ENCODE data around the gene TIMM10B.

Gene TIMM10B, protein sequence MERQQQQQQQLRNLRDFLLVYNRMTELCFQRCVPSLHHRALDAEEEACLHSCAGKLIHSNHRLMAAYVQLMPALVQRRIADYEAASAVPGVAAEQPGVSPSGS

DNA sequence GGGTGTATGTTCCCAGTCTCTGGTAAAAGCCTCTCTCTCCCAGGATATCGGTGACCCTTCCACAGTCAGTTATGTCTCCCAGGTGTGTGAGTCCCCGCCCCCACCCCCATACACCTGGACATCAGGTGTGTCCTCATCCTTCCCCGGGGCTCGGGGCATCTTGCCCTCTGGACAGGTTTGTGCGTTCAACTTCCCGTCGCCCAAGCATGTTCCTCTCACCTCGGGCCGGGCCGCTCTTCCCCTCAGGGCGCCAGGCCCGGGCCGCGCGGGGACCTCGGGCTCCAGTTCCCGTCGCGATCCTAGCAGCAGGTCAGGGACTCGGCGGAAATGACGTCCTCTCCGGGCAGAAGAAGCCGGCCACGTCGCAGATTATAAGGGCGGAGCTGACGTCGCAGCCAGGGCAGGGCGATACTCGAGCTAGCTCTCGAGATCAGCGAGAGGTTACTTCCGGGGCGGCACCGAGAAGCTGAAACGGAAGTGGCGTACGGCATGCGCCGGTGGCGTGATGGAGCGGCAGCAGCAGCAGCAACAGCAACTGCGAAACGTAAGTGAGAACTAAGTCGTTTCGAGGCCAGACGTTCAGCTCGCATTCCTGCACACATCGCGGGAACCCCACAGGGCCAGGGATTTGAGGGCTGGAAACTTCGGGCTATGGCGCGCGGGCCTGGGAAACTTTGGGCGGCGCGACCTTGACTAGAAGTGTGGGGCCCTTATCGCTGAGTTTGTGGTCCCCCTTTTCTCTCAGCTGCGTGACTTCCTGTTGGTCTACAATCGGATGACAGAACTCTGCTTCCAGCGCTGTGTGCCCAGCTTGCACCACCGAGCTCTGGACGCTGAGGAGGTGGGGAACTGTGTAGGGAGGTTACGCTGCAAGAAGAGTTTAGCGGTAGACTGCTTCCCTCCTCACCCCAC, at the start of gene TIMM10B, which contains the start of gene ARFIP2:
TIMM10B (plus strand) TSS at position 490 of the 912 bp plus-strand sequence; CDS start at position 506, 16 bp downstream.
ARFIP2 (minus strand) TSS at position 320 of the 912 bp plus-strand sequence. CDS start 910 bp downstream, outside the sequence.
- peak; percentile 98 for DNase-seq

DNA sequence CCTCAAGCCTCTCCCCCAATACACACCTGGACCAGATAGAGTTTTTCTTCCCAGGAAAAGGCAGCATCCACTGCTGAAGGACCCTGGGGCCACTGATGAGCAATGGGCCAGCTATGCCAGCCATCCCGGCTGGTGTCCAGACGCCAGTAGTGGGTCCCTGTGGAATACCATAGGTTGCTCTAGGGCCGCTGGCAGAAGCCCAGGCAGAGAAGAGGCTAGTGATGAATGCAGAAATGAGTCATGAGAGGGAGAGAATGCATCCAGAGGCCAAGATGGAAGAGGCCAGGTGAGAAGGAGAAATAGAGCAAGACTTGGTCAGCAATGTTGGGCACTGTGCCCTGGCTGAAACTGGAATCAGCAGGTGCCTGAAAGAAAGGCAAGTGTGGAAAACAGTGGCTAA, 49.4 kb upstream of the TIMM10B start:
- DNase-seq: no peak

DNA sequence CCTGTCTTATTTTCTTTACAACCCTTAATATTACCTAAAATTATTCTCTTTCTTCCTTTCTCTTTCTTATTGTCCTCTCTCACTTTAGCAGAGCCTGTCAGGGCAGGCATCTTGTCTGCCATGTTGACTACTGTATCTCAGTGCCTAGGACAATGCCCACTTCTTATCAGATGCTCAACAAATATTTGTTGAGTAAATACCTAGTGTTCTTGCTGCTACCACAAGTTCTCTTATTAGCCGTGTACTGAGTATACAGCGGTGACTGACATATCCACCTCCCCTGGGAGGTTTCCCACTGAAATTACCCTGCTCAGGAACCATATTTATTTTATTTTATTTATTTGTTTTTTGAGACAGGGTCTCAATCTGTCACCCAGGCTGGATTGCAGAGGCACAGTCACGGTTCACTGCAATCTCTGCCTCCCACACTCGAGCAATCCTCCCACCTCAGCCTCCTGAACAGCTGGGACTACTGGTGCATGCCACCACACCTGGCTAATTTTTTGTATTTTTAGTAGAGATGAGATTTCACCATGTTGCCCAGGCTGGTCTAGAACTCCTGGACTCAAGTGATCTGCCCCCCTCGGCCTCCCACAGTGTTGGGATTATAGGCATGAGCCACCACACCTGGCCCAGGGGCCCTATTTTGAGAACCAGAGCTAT, 47.2 kb upstream of the TIMM10B start:
- DNase-seq: no peak

DNA sequence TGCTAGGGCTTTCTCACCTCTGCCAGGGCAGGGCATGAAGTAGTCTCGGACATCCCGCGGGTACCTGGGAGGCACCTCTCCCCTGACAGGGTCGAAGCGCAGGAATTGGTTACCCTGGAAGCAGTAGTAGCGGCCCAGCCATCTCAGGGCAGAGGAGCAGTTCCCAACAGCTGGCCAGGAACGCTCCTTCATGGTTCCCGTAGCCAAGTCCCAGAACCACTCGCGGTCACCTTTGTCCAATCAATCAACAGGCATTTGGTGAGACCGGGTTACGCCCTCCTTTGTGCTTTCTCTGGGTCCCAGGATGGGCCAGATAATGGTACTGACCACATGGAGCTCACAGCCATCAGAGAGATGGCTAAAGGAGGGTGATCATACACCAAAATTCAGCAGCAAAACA, 43.9 kb upstream of the TIMM10B start:
- no peak for DNase-seq

DNA sequence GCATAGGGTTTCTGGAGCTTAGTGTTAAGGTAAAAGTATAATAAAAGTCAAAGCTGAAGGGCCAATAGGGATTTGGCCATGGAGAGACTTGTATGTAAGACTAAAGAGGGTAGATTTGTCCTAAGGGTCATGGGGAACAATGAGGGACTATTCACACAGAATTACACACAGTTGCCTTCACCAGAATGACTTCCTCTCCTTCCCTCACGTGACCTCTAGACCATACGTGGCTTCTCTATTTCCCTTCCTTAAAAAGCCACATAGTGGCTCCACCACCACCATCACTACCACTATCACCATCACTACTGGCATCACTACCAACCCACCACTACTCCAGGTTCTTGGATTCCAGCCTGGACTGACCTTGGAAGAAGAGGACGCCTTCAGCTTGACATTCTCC, 43.3 kb upstream of the TIMM10B start:
- no peak for DNase-seq

DNA sequence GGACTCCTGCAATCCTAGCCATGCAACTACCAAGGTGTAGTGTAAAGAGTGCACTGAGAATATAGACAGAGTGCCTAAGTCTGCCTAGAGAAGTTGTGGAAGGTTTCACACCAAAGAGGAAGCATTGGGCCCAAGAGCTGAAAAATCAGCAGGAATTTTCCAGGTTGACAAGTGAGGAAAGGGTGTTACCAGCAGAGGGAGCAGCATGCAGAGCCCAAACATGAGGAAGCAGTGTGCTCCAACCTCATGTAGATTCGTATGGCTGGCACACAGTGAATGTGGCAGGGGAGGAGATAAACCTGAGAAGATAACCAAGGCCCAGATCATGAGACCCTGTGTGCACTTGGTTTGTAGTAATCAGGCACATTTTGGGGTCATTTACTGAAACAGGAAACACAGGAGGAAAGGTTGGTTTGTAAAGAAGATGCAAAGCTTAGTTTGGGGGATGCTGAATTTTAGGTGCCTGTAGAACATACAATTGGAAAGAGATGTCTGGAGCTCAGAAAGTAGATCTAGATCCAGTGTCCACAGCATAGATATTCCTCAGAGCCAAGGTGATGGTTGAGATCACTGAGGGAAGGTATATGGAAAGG, 42.2 kb upstream of the TIMM10B start:
- DNase-seq: peak; percentile 47 to 51

DNA sequence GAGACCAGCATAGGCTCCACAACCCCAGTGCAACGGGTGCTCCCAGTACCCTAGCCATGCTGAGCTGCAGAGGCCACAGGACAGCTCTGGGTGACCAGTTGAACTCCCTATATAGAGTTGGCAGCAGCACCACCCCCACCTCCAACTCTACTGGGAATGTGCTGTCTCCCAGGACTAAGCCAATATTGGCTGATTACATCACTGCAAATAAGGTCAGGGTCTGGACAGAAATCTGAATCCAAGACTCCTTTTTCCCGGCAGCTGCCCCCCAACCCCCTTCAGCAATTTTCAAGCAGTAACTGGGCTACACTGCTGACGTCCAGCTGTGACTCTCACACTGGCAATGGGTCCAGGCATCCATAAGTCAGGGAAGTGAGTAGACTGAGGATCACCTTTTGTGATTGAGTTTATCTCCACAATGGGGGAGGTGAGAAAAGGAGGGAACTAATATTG, 40.4 kb upstream of the TIMM10B start, which contains the start of gene HPX:
HPX (minus strand) TSS at position 82 of the 453 bp plus-strand sequence; CDS start at position 58, 24 bp downstream.
- DNase-seq: no peak

DNA sequence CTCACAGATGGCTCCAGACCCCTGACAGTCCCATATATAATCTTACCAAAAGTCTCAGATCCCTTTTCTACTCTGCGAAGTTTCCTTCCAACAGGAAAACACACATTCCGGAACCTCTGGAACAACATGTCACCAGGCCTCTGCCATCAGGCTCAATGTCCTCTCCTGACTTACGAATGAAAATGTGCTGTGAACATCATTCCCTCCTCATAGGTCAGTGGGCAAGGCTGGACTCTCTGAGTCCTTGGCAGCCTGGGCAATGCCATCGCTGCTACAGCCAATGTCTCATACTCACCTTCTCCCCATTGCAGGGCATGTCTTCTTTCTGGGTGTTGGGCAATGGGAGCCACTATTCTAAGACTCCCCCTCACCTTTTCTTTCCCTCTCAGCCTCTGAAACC, 38.9 kb upstream of the TIMM10B start:
- DNase-seq: no peak

DNA sequence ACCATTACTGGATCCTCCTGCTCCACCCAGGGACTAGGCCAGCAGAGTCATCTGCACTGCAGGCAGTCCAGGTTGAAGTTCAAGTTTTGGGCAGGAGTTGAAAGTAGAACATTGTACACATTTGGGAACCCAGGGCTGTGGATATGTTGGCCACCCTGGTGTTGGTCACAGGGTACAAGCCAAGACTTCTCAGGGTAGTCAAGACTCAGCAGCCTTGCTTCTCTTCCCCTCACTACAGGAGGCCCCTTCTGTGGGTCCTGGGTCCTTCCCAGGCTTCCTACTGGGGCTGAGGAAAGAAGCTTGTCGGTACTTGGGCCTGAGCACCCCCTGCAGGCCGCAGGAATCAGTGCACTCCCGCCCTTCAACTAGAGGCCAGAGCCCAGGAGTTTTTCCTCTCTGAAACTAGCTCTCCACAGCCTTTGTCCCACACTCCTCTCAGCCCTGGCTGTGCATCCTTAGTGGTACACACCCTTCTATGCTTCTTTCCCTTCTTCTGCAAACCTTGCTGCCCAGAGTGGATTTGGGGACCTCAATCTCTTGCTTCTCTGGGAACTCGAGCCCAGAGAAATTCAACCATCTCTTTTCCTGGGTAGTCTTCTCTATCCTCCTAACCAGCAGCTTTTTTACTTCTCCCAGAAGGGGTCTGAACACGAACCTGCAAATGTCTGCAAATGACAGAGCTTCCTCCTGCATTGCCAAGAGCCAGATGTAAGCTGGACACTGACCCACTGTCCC, 37.9 kb upstream of the TIMM10B start:
- DNase-seq: peak; percentile 47 to 73

DNA sequence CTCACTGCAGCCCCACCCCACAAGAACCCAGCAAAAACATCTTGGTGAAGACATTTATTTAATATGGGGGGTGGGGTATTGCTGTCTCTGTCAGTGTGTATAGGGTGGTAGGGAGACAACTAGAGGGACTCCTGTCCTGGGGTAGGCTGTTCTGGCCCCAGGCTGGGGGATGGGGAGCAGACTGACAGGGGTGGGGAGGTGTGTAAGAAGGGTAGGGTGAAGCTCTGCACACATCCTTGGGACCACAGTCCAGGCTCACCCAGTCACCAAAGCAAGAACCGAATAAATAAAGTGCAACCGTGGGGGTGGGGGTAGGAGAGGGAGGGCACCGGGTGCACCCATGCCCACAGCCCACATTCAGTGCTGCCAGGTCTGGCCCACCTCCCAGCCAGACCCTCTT, 32.7 kb upstream of the TIMM10B start:
- DNase-seq: no peak

DNA sequence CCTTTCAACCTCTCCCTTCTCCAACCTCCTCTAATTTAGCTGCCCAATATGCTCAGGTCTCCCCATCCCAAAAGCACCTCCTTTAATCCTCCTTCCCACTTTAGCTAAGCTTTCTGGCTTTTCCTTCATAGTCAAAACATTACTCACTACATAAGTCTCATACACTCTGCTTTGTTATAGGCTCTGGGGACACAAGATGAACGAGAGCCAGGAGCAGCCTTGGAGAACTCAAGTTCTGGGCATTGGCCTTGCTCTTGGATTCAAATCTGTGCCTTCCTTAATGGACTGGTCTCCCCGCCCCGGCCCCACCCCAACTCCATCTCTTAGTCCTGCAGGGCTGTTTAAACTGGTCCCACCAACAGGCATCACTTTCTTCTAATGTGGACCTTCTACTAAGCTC, 29.1 kb upstream of the TIMM10B start:
- DNase-seq: no peak

DNA sequence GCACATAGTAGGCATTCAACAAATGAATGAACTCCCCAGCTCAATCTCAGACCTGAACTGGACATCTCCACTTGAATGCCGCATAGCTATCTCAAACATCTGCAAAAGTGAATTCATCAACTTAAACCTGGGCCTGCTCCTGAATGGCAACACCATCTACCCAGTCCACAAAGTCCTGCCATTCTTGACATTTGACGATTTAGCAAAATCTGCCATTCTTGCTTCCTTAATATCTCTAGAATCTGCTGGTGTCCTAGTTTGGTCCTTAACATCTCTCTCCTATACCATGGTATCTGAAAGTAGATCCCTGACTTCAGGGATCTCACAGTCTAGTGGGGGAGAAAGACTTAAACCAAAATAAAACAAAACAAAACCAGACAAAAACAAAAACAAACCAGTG, 28.1 kb upstream of the TIMM10B start:
- no peak for DNase-seq

DNA sequence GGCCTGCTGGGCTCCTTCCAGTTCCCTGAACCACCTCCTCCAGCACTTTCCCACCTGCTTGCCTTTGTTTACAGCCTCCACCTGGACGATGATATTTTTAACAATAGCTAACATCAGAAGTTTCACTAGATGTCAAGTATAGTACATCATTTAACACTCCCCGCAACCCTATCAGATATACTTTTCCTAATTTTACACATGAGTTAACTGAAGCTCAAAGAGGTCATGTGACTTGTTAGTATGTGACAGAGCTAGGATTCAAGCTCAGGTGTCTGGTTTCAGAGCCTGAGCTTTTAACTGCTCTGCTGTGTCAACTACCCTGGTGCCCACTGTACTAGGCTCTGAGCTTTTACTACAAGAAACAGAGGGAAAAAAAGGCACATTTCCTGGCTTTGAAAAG, 26.2 kb upstream of the TIMM10B start:
- DNase-seq: no peak

DNA sequence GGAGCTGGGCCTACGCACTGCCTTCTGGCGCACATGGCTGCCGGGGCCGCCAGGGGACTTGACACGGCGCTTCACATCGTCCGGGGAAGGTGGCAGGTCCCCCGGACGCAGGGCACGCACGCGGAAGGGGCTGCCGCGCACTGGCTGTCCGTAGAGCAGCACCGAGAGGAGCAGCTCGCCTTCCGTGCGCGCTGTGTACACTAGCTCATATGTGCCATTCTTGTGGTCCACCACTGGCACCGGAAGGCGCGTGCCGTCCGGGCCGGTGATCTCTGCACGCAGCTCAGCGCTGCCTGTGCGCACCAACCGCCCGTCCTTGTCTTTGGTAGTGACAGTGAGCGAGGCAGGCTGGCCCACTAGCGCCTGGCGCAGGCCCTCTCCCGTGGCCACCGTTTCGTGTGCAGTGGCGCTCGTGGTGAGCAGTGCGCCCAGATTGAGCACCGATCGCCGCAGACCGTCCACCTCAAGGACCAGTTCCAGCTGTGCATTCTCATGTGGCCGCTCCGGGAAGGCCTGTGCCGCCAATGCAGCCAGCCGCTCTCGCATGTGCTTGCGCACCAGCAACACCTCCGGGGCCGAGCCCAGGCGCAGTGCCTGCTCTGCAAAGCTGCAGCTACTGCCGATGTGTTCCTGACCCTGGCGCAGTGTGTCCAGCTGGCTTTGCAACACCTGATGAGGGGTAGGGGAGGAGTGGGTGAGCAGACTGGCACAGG, 24.8 kb upstream of the TIMM10B start:
- DNase-seq: no peak

DNA sequence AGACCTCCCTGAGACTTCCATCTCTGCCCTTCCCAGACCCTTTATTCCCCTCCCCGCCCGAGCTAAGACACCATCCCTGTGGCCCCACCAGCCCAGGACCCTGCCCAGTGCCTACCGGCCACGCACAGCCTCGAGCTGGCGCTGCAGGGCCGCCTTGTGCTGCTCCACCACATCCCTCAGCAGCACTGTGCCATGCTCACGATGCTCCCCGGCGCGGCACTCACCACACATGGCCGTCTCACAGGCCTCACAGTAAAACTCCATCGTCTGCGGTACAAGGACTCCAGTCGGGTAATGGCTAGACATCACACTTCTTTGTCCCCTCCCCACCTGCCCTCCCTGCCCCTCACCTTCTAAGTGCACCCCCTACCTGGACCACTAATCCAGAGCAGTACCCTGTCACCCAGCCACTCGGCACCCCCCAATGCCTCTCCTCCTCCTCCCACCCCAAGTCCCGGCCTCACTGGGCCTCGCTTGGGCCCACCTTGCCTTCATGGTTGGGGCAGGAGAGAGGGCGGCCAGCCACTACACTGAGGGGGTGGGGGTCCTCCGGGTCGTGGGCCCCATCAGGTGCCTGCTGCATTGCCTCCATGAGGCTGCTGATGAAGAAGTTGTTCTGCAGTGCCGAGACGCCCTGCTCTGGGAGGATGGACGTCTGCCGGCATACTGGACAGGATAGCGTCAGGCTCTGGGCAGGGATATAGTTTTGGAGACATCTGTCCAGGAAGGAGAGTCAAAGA, 23.6 kb upstream of the TIMM10B start:
- no peak for DNase-seq

DNA sequence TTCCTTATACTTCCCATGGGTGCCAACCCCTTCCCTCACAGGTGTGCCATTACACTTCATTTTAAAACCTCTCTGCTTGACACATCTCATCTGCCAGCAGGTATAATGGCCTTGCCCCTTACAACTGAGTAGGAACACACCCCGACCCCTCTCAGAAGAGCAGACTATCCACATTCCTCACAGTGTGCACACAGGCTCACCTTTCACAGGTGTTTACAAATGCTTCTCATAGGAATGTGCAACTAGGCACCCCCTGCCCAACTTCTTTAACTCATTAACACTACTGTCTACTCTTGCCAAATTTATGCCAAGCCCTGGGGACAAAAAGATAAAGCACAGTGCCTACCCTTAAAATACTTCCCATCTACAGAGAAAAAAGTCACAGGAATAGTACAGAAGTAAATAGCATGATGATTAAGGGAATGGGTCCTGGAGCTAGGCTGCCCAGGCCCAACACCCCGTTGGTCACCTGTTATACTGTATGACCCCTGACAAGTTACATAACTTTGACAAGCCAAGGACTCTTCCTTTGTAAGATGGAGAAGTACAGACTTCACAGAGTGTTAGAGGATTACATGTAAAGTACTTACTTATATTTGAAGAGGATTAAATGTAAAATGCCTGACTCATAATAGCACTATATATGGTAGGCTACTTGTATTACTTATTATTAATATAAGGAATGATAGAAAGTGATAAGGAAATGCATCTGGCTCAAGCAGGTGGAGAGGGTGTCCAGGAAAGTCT, 22.8 kb upstream of the TIMM10B start:
- DNase-seq: no peak

DNA sequence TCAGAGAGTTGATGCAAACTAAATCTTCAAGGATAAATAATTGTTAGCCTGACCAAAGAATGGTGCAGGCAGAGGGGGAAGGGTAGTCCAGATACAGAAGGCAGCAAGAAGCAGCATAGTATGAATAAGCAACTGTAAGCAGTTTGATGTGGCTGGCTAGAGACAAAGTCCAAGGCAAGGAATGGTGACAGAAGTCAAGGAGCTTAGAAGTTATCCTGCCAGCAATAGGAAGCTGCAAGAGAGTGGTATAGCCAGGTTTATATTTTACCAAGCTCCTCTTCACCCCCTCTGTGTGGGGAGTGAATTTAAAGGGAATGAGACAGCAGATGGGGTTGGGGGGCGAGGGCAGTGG, 22.2 kb upstream of the TIMM10B start:
- no peak for DNase-seq

DNA sequence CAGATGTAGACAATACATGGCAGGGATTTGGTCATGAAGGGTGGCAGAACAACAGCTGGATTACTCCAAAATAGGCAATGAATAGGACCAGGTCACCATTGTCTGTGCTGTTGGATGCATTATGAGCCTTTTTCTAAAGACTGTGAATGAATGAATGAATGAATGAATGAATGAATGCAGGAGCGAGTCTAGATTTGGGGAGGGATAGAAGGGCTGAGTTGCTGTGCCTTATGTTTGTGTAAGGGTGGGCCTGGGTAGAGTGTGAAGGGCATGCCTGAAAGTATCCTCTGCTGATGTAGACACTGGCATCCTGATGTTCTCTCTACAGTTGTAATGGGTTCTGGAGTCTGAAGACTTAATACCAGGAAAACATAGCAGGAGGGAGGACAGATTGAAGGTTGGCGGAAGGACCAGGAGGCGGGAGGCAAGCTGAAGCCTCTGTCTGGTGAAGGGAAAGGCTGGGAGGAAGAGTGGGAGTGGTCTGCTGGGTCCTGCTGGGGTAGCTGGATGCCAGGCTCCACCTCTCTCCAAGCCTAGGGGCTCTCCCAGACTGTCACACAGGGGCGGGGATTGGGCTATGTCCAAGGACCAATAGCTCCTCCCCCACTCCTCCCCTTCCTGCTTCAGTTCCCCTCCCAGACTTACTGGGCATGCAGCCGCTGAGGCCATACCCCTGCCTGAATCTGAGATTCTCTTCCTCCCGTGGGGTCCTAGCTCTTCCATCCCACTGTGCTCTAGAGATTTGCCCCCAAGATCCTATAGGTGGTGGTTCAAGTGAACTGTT, 12.4 kb upstream of the TIMM10B start:
- DNase-seq: peak; percentile 85 to 87

DNA sequence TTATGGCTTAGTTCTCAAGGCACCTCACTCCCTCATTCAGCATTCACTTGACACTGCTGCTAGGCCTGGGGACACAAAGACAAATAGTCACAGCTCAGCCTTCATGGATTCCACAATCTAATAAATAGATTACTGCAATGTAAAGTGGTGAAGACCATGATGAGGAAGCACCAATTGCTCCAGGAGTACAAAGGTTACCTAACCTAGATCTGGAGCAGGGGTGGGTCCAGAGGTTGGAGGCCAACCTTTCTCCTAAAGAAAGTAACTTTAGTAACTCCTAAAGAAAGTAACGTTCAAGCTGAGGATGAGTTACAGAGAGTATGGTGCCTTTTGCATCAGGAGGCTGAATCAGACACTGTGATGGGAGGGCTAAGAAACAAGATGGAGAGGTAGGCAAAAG, 11.7 kb upstream of the TIMM10B start:
- DNase-seq: no peak

DNA sequence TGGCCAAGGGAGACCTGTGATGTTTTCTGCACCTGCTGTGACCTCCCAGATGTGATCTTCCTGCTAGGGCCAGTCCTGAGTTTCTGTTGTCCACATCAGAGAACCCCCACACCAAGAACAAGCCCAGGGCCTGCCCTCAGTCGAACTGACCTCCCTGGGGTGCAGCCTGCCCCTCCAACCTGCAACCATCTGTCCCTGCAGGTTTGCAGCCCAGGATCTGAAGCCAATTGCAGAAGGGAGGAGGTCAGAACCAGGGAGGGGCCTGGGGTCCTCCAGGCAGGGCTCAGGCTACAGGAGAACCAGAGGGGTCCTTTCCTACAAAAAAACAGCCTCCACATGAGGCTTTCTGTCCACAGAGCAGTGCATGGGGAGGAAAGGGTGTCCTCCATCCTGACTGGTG, 8.4 kb upstream of the TIMM10B start:
- DNase-seq: no peak
